GM10266 (cell line): ENCODE results near the gene WWC1.
A peak's percentile ranks its signal among the peaks of the same experiment; 100 is the strongest.

Source experiments
- DNase-seq: peaks from one replicate; pipeline ENCODE4 v3.0.0; 2012; ENCODE audit errors: extremely low spot score
- TF ChIP-seq, protein P1 (sequence below): IDR thresholded peaks from 2 replicates; pipeline ENCODE4 v1.5.1; 2012; ENCODE audit warnings: mild to moderate bottlenecking, low read depth; ENCODE audit not compliant: control insufficient read depth, insufficient read depth; ENCODE audit errors: missing control alignments

The WWC1 gene

GRCh38 chr5:168261227-168261571 is 30.2 kb upstream of the WWC1 start:
- TF ChIP-seq, protein P1, sequence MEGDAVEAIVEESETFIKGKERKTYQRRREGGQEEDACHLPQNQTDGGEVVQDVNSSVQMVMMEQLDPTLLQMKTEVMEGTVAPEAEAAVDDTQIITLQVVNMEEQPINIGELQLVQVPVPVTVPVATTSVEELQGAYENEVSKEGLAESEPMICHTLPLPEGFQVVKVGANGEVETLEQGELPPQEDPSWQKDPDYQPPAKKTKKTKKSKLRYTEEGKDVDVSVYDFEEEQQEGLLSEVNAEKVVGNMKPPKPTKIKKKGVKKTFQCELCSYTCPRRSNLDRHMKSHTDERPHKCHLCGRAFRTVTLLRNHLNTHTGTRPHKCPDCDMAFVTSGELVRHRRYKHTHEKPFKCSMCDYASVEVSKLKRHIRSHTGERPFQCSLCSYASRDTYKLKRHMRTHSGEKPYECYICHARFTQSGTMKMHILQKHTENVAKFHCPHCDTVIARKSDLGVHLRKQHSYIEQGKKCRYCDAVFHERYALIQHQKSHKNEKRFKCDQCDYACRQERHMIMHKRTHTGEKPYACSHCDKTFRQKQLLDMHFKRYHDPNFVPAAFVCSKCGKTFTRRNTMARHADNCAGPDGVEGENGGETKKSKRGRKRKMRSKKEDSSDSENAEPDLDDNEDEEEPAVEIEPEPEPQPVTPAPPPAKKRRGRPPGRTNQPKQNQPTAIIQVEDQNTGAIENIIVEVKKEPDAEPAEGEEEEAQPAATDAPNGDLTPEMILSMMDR: no peak
- DNase-seq: no peak

GRCh38 chr5:168262042-168262743 is 29.3 kb upstream of the WWC1 start:
- DNase-seq: no peak
- TF ChIP-seq, protein P1: no peak

GRCh38 chr5:168263121-168263520 is 28.3 kb upstream of the WWC1 start:
- TF ChIP-seq, protein P1: no peak
- DNase-seq: no peak

DNA sequence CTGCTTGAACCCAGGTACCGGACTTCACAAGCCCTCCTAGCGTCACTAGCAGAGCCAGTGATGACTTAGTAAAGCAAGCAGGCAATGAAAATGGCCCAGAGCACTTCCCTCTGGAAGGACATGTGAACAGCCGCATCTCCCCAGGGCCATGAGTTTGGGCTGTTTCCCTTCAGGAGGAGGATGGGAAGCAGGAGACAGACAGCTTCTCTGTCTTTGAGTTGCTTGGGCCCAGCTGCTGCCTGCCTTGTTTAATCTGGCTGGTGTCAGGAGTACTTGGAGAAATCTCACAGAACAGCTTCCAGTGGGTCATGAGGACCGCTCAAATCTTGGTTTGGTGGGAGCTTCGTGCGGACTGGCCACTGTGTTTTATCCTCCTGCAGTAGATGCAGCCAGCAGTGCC is 25.4 kb upstream of the WWC1 start:
- no peak for DNase-seq
- TF ChIP-seq, protein P1: no peak

DNA sequence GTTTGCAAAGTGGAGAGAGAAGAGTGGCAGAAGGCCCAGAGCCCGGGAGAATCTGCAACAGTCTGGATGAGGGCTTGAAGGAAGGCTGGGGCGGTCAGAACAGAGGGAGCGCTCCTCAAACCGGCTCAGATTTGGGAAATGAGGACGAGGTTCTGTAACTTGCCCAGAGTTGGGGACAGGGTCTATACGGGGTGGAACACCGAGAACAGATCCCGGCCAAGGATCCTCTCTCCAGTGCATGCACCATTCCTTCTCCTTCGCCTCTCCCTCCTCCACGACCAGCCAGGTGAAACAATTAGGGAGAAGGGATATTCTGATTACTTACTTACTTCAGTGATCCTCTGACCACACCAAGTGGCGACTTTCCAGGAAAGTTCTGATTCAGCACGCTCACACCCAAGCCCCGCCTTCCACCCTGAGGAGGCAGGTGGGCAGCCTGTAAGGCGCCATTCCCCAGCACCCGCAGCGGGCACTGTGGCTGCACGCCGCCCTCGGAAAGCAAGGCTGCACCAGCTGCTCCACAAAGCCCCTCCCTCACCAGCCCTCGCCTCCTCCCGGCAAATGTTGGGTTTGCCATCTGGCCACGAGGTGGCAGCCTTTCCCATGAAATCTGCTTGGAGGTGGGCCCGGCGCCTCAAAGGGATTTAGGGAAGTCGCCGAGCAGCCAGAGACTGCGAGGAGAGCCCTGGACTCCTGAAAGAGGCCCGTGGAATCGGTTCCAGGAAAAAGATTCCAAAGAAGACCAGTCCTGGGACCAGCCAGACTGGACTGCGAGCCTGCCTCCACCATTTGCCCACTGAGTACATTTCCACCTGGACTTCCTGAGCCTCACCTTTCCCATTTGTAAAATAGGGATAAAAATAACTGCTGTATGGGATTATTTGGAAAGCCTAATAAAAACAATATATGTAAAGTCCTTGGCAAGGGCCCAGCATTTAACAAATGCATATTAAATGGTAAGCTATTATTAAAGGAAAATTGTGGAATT is 22.2 kb upstream of the WWC1 start:
- TF ChIP-seq, protein P1: peak; percentile 92
- peak; percentile 70 for DNase-seq

DNA sequence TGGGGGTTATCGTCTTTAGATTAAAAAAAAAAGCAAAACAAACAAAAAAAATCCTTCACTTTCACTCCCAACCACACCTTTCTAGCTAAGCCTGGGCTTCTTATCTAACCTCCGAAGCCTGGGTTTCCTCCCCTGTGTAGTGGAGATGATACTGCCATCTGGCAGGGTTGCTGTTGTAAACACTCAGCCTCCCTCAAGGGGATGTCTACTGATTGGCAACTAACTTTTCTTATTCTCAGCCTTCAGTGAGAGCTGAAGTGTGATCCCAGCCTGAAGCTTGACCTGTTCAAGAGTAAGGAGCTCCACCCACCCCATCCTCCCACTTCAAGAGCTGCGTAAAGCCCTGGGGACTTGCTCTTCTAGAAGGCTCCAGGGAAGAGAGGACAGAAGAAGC is 21.5 kb upstream of the WWC1 start:
- DNase-seq: no peak
- TF ChIP-seq, protein P1: no peak

DNA sequence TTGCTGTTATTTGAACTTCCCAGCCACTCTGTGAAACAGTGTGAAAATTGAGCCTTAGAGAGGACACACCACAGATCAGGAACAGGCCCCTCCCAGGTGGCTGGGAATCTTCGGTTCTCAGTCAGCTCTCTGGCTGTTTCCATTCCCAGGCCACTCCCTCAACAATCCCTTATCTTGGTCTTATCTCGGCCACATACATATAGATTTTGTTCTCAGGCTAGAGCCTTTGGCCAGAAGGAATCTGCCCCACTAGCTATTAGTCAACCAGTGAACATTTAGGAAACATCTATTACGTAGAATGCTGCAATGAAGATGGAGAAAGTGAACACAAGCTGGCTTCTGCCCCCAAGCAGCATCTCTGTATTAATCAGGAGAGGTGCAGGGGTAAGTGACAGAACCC is 21.0 kb upstream of the WWC1 start:
- TF ChIP-seq, protein P1: no peak

More for the DNA sequence above, 21.0 kb upstream of the WWC1 start:
- no peak for DNase-seq
